ENCODE results near the gene ZNF536. TPM values are rescaled to one million over a fixed set of nuclear protein-coding genes. Genes with fewer than 3 reads are reported as not detected.

Gene ZNF536
- total RNA-seq, 4 donors from 2014 or later, result 1.3 to 12.4 (median 1.8) TPM

GRCh38 chr19:30558793-30559192, 186.6 kb downstream of the ZNF536 start:
- Histone ChIP-seq H3K9me3 (no peaks in the 10 kb centered on the region), H3K4me1 (no peaks in the 10 kb centered on the region), H3K36me3 (no peaks in the 10 kb centered on the region), H3K27me3 (no peaks in the 10 kb centered on the region), H3K27ac (no peak overlapping the region), H3K4me3 (no peak overlapping the region)
- DNase-seq, result peak in 1 of 3 donors; percentile 4
- TF ChIP-seq POLR2A (IDR thresholded peaks at IDR 0.05) (no peak), CTCF (IDR thresholded peaks at IDR 0.05) (no peak)

- H3K36me3 ChIP-seq, result no peaks in the 10 kb centered on the region
- H3K27ac ChIP-seq, result no peak overlapping the region
- H3K9me3 ChIP-seq, result no peaks in the 10 kb centered on the region
- H3K27me3 ChIP-seq, result no peaks in the 10 kb centered on the region
- DNase-seq, result no peak
- no peak for TF ChIP-seq CTCF (IDR thresholded peaks at IDR 0.05)
- no peak for TF ChIP-seq POLR2A (IDR thresholded peaks at IDR 0.05)
- no peak overlapping the region for H3K4me3 ChIP-seq
- H3K4me1 ChIP-seq, result no peaks in the 10 kb centered on the region
Measured at GRCh38 chr19:30559446-30559845, 187.3 kb downstream of the ZNF536 start.

- H3K4me3 ChIP-seq, result no peak overlapping the region
- H3K27ac ChIP-seq, result no peak overlapping the region
- no peaks in the 10 kb centered on the region for H3K36me3 ChIP-seq
- no peaks in the 10 kb centered on the region for H3K4me1 ChIP-seq
- H3K27me3 ChIP-seq, result no peaks in the 10 kb centered on the region
- no peaks in the 10 kb centered on the region for H3K9me3 ChIP-seq
- DNase-seq, result peak in 1 of 3 donors; percentile 18
- no peak for TF ChIP-seq CTCF (IDR thresholded peaks at IDR 0.05)
- TF ChIP-seq POLR2A (IDR thresholded peaks at IDR 0.05), result no peak
Measured at GRCh38 chr19:30562981-30563380, 190.8 kb downstream of the ZNF536 start.

- H3K27ac ChIP-seq, result no peak overlapping the region
- H3K27me3 ChIP-seq, result no peaks in the 10 kb centered on the region
- H3K4me1 ChIP-seq, result no peaks in the 10 kb centered on the region
- no peak overlapping the region for H3K4me3 ChIP-seq
- no peak for TF ChIP-seq CTCF (IDR thresholded peaks at IDR 0.05)
- no peak for TF ChIP-seq POLR2A (IDR thresholded peaks at IDR 0.05)
- no peak for DNase-seq
- no peaks in the 10 kb centered on the region for H3K36me3 ChIP-seq
- no peaks in the 10 kb centered on the region for H3K9me3 ChIP-seq
Measured at GRCh38 chr19:30563691-30564090, 191.5 kb downstream of the ZNF536 start.

- no peak overlapping the region for H3K4me3 ChIP-seq
- H3K4me1 ChIP-seq, result no peaks in the 10 kb centered on the region
- no peak overlapping the region for H3K27ac ChIP-seq
- no peak for DNase-seq
- no peaks in the 10 kb centered on the region for H3K36me3 ChIP-seq
- H3K27me3 ChIP-seq, result no peaks in the 10 kb centered on the region
- H3K9me3 ChIP-seq, result no peaks in the 10 kb centered on the region
- no peak for TF ChIP-seq POLR2A (IDR thresholded peaks at IDR 0.05)
- no peak for TF ChIP-seq CTCF (IDR thresholded peaks at IDR 0.05)
Measured at GRCh38 chr19:30564551-30565011, 192.4 kb downstream of the ZNF536 start.

GRCh38 chr19:30565636-30566035, 193.5 kb downstream of the ZNF536 start:
- no peaks in the 10 kb centered on the region for H3K9me3 ChIP-seq
- no peak overlapping the region for H3K27ac ChIP-seq
- no peak overlapping the region for H3K4me3 ChIP-seq
- TF ChIP-seq POLR2A (IDR thresholded peaks at IDR 0.05) (no peak), CTCF (IDR thresholded peaks at IDR 0.05) (no peak)
- no peaks in the 10 kb centered on the region for H3K27me3 ChIP-seq
- H3K36me3 ChIP-seq, result no peaks in the 10 kb centered on the region
- no peaks in the 10 kb centered on the region for H3K4me1 ChIP-seq
- DNase-seq, result no peak

All from Peyer's patch (tissue), 4 donors.